Lung (tissue), 12 donors: Measurements from ENCODE around the gene AFAP1L1. TPM values are rescaled to one million over a fixed set of nuclear protein-coding genes. Genes with fewer than 3 reads are reported as not detected.

Experiments used
- ATAC-seq: fragments of 200-7000 bp; cut with Tn5 transposase; one replicate; pipeline ENCODE4 v1.9.1; 2020; ENCODE audit warnings: moderate number of reproducible peaks; ENCODE audit not compliant: insufficient read depth, low FRiP score
- DNase-seq, 3 donors: peaks; one replicate each; pipeline ENCODE4 v3.0.0-alpha.2; 2013 to 2017
- H3K27ac ChIP-seq, 2 donors: one replicate each; pipeline ENCODE4 v1.5.1; 2013; ENCODE audit warnings: mild to moderate bottlenecking in 2 of 2, moderate library complexity in 2 of 2, control low read depth in 1 of 2, inconsistent platforms in 1 of 2, low read depth in 1 of 2, low read length in 1 of 2
- H3K27me3 ChIP-seq, 3 donors: one replicate each; pipeline ENCODE4 v1.5.1; 2013; ENCODE audit warnings: low read length in 2 of 3; ENCODE audit not compliant: control insufficient read depth in 3 of 3, insufficient read depth in 3 of 3
- H3K36me3 ChIP-seq, 4 donors: one replicate each; pipeline ENCODE4 v1.5.1; 2013; ENCODE audit warnings: low read length in 4 of 4, mild to moderate bottlenecking in 1 of 4, moderate library complexity in 1 of 4; ENCODE audit not compliant: control insufficient read depth in 4 of 4, insufficient read depth in 4 of 4
- H3K4me1 ChIP-seq, 5 donors: one replicate each; pipeline ENCODE4 v1.5.1; 2013; ENCODE audit warnings: low read length in 5 of 5, mild to moderate bottlenecking in 2 of 5, moderate library complexity in 1 of 5; ENCODE audit not compliant: control insufficient read depth in 5 of 5, insufficient read depth in 5 of 5
- H3K4me3 ChIP-seq: one replicate; pipeline ENCODE4 v1.5.1; 2013; ENCODE audit warnings: mild to moderate bottlenecking, control low read depth, moderate library complexity
- H3K9ac ChIP-seq, 2 donors: one replicate each; pipeline ENCODE4 v1.5.1; 2013; ENCODE audit warnings: low read length in 2 of 2, control low read depth in 1 of 2; ENCODE audit not compliant: insufficient read depth in 1 of 2
- H3K9me3 ChIP-seq, 4 donors: one replicate each; pipeline ENCODE4 v1.5.1; 2013; ENCODE audit warnings: low read length in 3 of 4, mild to moderate bottlenecking in 1 of 4, moderate library complexity in 1 of 4; ENCODE audit not compliant: control insufficient read depth in 4 of 4, insufficient read depth in 3 of 4
- CTCF ChIP-seq: IDR thresholded peaks from 2 replicates; pipeline ENCODE4 v1.5.1; 2012; ENCODE audit warnings: mild to moderate bottlenecking; ENCODE audit errors: control extremely low read depth, extremely low read depth
- WGBS, 2 donors: extraction: QIAGEN DNeasy Blood & Tissue Kit; methylation state at CpG; one replicate each; pipeline ENCODE4 v1.1.7; 2013; 5-methylcytosine and 5-hydroxymethylcytosine counted together
- polyA plus RNA-seq, 2 donors: library from polyadenylated mRNA; stranded (reverse); fragments of 200-250 nt; gene quantifications; one replicate each; pipeline ENCODE4 v1.2.1, GENCODE V29; 2013
- total RNA-seq, 2 donors: library from RNA; depleted of rRNA in 1 of 2; stranded (reverse); fragments of >200 nt in 1 of 2; gene quantifications; one replicate each; pipeline ENCODE4 v1.2.1, GENCODE V29; 2014 to 2021
- donor health status: control.
- donor health status: control.
- donor health status: Bipolar disorder and iron deficiency.
- donor health status: healthy.
- donor health status: DM: yes; HTN: yes; CAD: no.

The AFAP1L1 gene
- total and polyA plus RNA-seq, 4 donors, result 9.8 to 40.6 (median 18.1) TPM

GRCh38 chr5:149381261-149381985 is 109.8 kb downstream of the AFAP1L1 start:
- H3K4me3 ChIP-seq, result no peak overlapping the region
- no peaks in the 10 kb centered on the region for H3K9me3 ChIP-seq
- no peak overlapping the region for H3K9ac ChIP-seq
- no peaks in the 10 kb centered on the region for H3K36me3 ChIP-seq
- no peak for TF ChIP-seq CTCF
- no peak for DNase-seq
- H3K27ac ChIP-seq, result peak overlapping the region in 1 of 2 donors; percentile 28
- no peak for ATAC-seq
- H3K27me3 ChIP-seq, result no peaks in the 10 kb centered on the region
- peaks cover 5 to 64% (median 25%) of the 10 kb centered on the region in 5 donors for H3K4me1 ChIP-seq
- WGBS, 2 donors, result 55 to 58% methylated on average over 8 of the region's 8 CpGs

GRCh38 chr5:149381986-149382338 is 110.3 kb downstream of the AFAP1L1 start:
- 36 to 38% methylated on average over 16 of the region's 16 CpGs for WGBS, 2 donors
- no peak overlapping the region for H3K9ac ChIP-seq
- peak; percentile 64 for ATAC-seq

GRCh38 chr5:149382517-149383220 is 111.0 kb downstream of the AFAP1L1 start:
- Histone ChIP-seq H3K27me3 (no peaks in the 10 kb centered on the region), H3K36me3 (no peaks in the 10 kb centered on the region), H3K9me3 (no peaks in the 10 kb centered on the region), H3K27ac (peak overlapping the region; percentile 66 to 94), H3K4me3 (no peak overlapping the region), H3K4me1 (peaks cover 5 to 76% (median 32%) of the 10 kb centered on the region in 5 donors), H3K9ac (no peak overlapping the region)
- no peak for TF ChIP-seq CTCF
- 83 to 87% methylated on average over 12 of the region's 12 CpGs for WGBS, 2 donors
- no peak for DNase-seq
- no peak for ATAC-seq

More at GRCh38 chr5:149381986-149382338, 110.3 kb downstream of the AFAP1L1 start:
- H3K9me3 ChIP-seq, result no peaks in the 10 kb centered on the region
- H3K36me3 ChIP-seq, result no peaks in the 10 kb centered on the region
- H3K4me3 ChIP-seq, result no peak overlapping the region
- peak overlapping the region; percentile 46 to 94 for H3K27ac ChIP-seq
- H3K4me1 ChIP-seq, result peaks cover 5 to 69% (median 25%) of the 10 kb centered on the region in 5 donors
- no peaks in the 10 kb centered on the region for H3K27me3 ChIP-seq
- peak; percentile 86 to 91 (median 90) for DNase-seq
- peak; percentile 86 for TF ChIP-seq CTCF
